ENCODE data around the gene HMGCR. TPM values are rescaled to one million over a fixed set of nuclear protein-coding genes. Genes with fewer than 3 reads are reported as not detected.

Gene HMGCR
- total and polyA plus RNA-seq, 9 of the 15 experiments (the other 6 are each of a cell fraction or from before 2014, with no cell fraction given): 29.5 to 155 (median 61.5) TPM

GRCh38 chr5:75335952-75336614, 937 bp upstream of the HMGCR start (continued):
- TF ChIP-seq ZNF277 (CRISPR knock-in tag; IDR thresholded peaks at IDR 0.05; ENCODE audit: borderline replicate concordance): no peak
- 0 out of 2 replicates have a peak, but pooled peaks have one; percentile 31 for TF ChIP-seq FOXK1 (CRISPR knock-in tag; IDR thresholded peaks at IDR 0.05; ENCODE audit: borderline replicate concordance)
- no peak for TF ChIP-seq PHF21A (IDR thresholded peaks at IDR 0.05; ENCODE audit: borderline replicate concordance, low read depth)
- TF ChIP-seq TEAD2 (tag; IDR thresholded peaks at IDR 0.05): no peak
- peak; percentile 24 for TF ChIP-seq RBBP5 (IDR thresholded peaks at IDR 0.05; ENCODE audit: borderline replicate concordance, insufficient read depth, low read length, poor library complexity, severe bottlenecking)
- TF ChIP-seq ID3 (CRISPR knock-in tag; IDR thresholded peaks at IDR 0.05): no peak
- TF ChIP-seq ID3 (tag; IDR thresholded peaks at IDR 0.05): 0 out of 2 replicates have a peak, but pooled peaks have one; percentile 52
- peak in 1 of 3 experiments; percentile 12; a peak in 2 of 6 replicates for TF ChIP-seq CTCF (IDR thresholded peaks at IDR 0.05 in 2 of 3, conservative IDR thresholded peaks at IDR 0.05 in 1 of 3; ENCODE audit: insufficient read depth in 2 of 3, low read depth in 1 of 3, low read length in 3 of 3)
- TF ChIP-seq CREB3L1 (IDR thresholded peaks at IDR 0.05; ENCODE audit: borderline replicate concordance, low read depth): 0 out of 2 replicates have a peak, but pooled peaks have one; percentile 4
- 0 out of 2 replicates have a peak, but pooled peaks have one; percentile 21 for TF ChIP-seq NKRF (IDR thresholded peaks at IDR 0.05; ENCODE audit: borderline replicate concordance)
- peak; percentile 80 for TF ChIP-seq CHD1 (IDR thresholded peaks at IDR 0.05; ENCODE audit: low read length)
- TF ChIP-seq ZNF324 (CRISPR knock-in tag; IDR thresholded peaks at IDR 0.05): no peak

All from K562 (cell line).